Naive thymus-derived CD4-positive, alpha-beta T cell (primary cell): ENCODE results near the gene NR2C1. TPM values are rescaled to one million over a fixed set of nuclear protein-coding genes. Genes with fewer than 3 reads are reported as not detected.

Experiments used
- ATAC-seq: fragments of 150-1000 bp; cut with Tn5 transposase; 2 replicates; pipeline ENCODE4 v1.10.0; 2021; ENCODE audit warnings: mild to moderate bottlenecking, moderate library complexity
- CTCF ChIA-PET: fragments of 350-600 bp; sonication (Branson Sonifier 250); formaldehyde crosslinking; loops from one replicate; lab custom pipeline; 2021; ENCODE audit warnings: antibody characterized with exemption; lab: Charles Lee
- POLR2A ChIA-PET: fragments of 350-600 bp; sonication (Branson Sonifier 250); formaldehyde crosslinking; loops from one replicate; lab custom pipeline; 2021; ENCODE audit warnings: antibody characterized with exemption, inconsistent platforms; lab: Charles Lee
- DNase-seq, 9 donors: peaks; one replicate each; pipeline versions ENCODE4 v3.0.0 to v3.0.0-alpha.2; 2020 to 2022; ENCODE audit warnings: mixed read lengths in 1 of 9
- H3K27ac ChIP-seq: one replicate; pipeline ENCODE4 v1.7.0; 2013; ENCODE audit warnings: mild to moderate bottlenecking, low read depth, low read length, moderate library complexity
- H3K27me3 ChIP-seq, 2 donors: one replicate each; pipeline ENCODE4 v1.7.0; 2013; ENCODE audit warnings: low read length in 2 of 2, mild to moderate bottlenecking in 2 of 2, moderate library complexity in 2 of 2; ENCODE audit not compliant: control insufficient read depth in 2 of 2, insufficient read depth in 2 of 2
- H3K36me3 ChIP-seq, 3 experiments: 1 replicate in 2 of 3; 2 replicates in 1 of 3; pipeline ENCODE4 v1.7.0; 2013; ENCODE audit warnings: low read length in 3 of 3, mild to moderate bottlenecking in 3 of 3, moderate library complexity in 1 of 3; ENCODE audit not compliant: insufficient read depth in 3 of 3, control insufficient read depth in 2 of 3
- H3K4me1 ChIP-seq, 2 donors: one replicate each; pipeline ENCODE4 v1.7.0; 2013; ENCODE audit warnings: low read length in 2 of 2, mild to moderate bottlenecking in 2 of 2, moderate library complexity in 1 of 2; ENCODE audit not compliant: control insufficient read depth in 2 of 2, insufficient read depth in 2 of 2
- H3K4me3 ChIP-seq: 2 replicates; pipeline ENCODE4 v1.7.0; 2013; ENCODE audit warnings: mild to moderate bottlenecking, low read length
- H3K9me3 ChIP-seq, 3 experiments: 1 replicate in 2 of 3; 2 replicates in 1 of 3; pipeline ENCODE4 v1.7.0; 2013; ENCODE audit warnings: low read length in 3 of 3; ENCODE audit not compliant: control insufficient read depth in 2 of 3
- H3K27ac Mint-ChIP-seq, 9 donors: one replicate each; pipeline ENCODE4 v1.8.0; 2020 to 2022; ENCODE audit warnings: mixed read lengths in 9 of 9, mild to moderate bottlenecking in 8 of 9, moderate library complexity in 5 of 9, inconsistent platforms in 2 of 9
- H3K27me3 Mint-ChIP-seq, 5 donors: one replicate each; pipeline ENCODE4 v1.8.0; 2021 to 2022; ENCODE audit warnings: mixed read lengths in 5 of 5, mild to moderate bottlenecking in 1 of 5
- H3K36me3 Mint-ChIP-seq, 5 donors: one replicate each; pipeline ENCODE4 v1.8.0; 2020 to 2022; ENCODE audit warnings: mixed read lengths in 5 of 5, mild to moderate bottlenecking in 3 of 5, inconsistent platforms in 1 of 5
- H3K4me1 Mint-ChIP-seq, 7 donors: one replicate each; pipeline ENCODE4 v1.8.0; 2020 to 2022; ENCODE audit warnings: mixed read lengths in 7 of 7, mild to moderate bottlenecking in 3 of 7, inconsistent platforms in 1 of 7
- H3K4me3 Mint-ChIP-seq, 10 donors: one replicate each; pipeline ENCODE4 v1.8.0; 2020 to 2022; ENCODE audit warnings: mild to moderate bottlenecking in 10 of 10, mixed read lengths in 10 of 10, moderate library complexity in 6 of 10, inconsistent platforms in 2 of 10
- H3K9me3 Mint-ChIP-seq, 11 donors: one replicate each; pipeline ENCODE4 v1.8.0; 2020 to 2022; ENCODE audit warnings: mixed read lengths in 11 of 11, mild to moderate bottlenecking in 4 of 11, inconsistent platforms in 1 of 11, moderate library complexity in 1 of 11
- intact Hi-C, 2 donors: fragments of 100-400 bp; cut with micrococcal nuclease; formaldehyde crosslinking; loops; one replicate each; pipeline ENCODE4 v1.15.1; 2023
- polyA plus RNA-seq, 2 donors: library from polyadenylated mRNA; unstranded; fragments of 300-500 nt; fragmentation: Illumina TruSeq; gene quantifications; one replicate each; pipeline ENCODE4 v1.2.3, GENCODE V29; 2021
- total RNA-seq, 6 experiments: library from RNA in 5 of 6; stranded (reverse) in 5 of 6; gene quantifications; 1 replicate in 5 of 6; 2 replicates in 1 of 6; pipeline ENCODE4 v1.2.3 and lab custom pipeline; 2021 to 2026

NR2C1 gene
- total and polyA plus RNA-seq, 7 experiments from 2014 or later = 12.5 to 66.8 (median 40.1) TPM

DNA sequence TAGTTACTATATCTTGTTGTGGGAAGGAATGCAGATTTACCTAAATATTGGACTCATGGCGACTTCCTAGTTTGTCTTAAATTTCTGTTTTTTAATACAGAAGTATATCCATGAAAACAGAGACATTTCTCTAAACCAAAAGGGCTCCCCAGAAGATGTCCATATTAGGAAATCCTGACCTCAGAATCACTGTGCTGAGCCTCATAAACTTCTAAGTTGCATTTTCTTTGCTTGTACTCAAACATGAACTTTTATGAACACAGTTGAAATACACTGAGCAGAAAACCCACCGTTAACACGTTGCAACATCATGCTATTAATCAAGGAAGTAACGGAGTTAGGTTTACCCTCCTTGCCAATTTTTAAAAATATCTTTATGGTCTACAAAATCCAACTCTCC, 42.9 kb upstream of the NR2C1 start:
- ChIA-PET CTCF (interaction anchor here (0.6 to 3.8 kb wide), 4 partner anchors 101 to 1400 kb away, joined by 3 to 68 read pairs (median 5); partner anchors contain the start of genes FGD6 and VEZT), POLR2A (interaction anchor here (1.1 kb wide), 1 partner anchor 101 kb away, joined by 5 read pairs; the partner anchor contains the start of genes FGD6 and VEZT)
- ATAC-seq (no peak), DNase-seq (no peak)
- H3K27me3 Mint-ChIP-seq = no peaks in the 10 kb centered on the region
- H3K4me3 Mint-ChIP-seq = no peak overlapping the region
- Histone ChIP-seq H3K9me3 (no peaks in the 10 kb centered on the region), H3K27ac (no peak overlapping the region), H3K4me3 (no peak overlapping the region), H3K4me1 (no peaks in the 10 kb centered on the region), H3K27me3 (no peaks in the 10 kb centered on the region), H3K36me3 (no peaks in the 10 kb centered on the region)
- intact Hi-C loops = loop anchor here in 1 of 2 donors (5.0 kb wide), 2 partner anchors 356 to 701 kb away; partner anchors contain the start of gene METAP2
- H3K36me3 Mint-ChIP-seq = no peaks in the 10 kb centered on the region
- no peak overlapping the region for H3K27ac Mint-ChIP-seq
- H3K4me1 Mint-ChIP-seq = peaks cover 0 to 10% (median 0%) of the 10 kb centered on the region in 7 donors
- peaks cover 0 to 1% (median 0%) of the 10 kb centered on the region in 11 donors for H3K9me3 Mint-ChIP-seq

GRCh38 chr12:95115641-95116040, 42.2 kb upstream of the NR2C1 start:
- CTCF ChIA-PET = interaction anchor here (2.0 to 3.8 kb wide), 2 partner anchors 102 to 419 kb away, joined by 7 to 68 read pairs; partner anchors contain the start of genes FGD6 and VEZT

DNA sequence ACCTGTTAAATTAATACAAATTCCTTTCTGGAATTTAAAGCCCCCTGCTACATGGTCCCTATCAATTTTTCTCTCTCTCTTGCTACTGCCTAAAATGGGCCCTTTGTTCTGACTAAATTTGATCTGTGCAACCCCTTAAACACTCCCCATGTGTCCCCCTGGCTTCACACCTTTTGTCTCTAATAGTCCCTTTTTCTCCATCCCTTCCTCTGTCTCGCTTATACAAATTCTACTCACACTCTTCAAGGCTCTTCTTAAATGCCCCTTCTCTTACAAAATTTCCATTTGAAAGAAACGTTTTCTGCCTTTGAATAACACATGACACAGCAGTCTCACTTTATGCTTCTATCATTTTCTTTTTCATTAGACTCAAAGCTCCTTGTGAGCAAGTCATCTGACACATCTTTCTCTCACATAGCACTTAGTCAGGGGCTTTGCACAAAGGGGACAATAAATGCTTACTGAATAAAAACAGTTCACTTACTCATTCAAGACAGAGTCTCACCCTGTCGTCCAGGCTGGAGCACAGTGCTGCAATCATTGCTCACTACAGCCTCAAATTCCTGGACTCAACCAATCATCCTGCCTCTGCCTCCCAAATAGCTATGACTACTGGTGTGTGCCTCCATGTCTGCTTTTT, 41.5 kb upstream of the NR2C1 start:
- intact Hi-C loops = loop anchor here in 1 of 2 donors (5.0 kb wide), 2 partner anchors 357 to 702 kb away; partner anchors contain the start of gene METAP2
- Mint-ChIP-seq H3K4me3 (no peak overlapping the region), H3K27ac (peak overlapping the region in 1 of 9 donors; percentile 28), H3K4me1 (peaks cover 0 to 10% (median 0%) of the 10 kb centered on the region in 7 donors), H3K9me3 (peaks cover 0 to 1% (median 0%) of the 10 kb centered on the region in 11 donors), H3K27me3 (no peaks in the 10 kb centered on the region), H3K36me3 (no peaks in the 10 kb centered on the region)
- no peaks in the 10 kb centered on the region for H3K9me3 ChIP-seq
- ChIA-PET POLR2A (no interaction called here), CTCF (interaction anchor here (0.7 to 3.8 kb wide), 3 partner anchors 103 to 420 kb away, joined by 3 to 68 read pairs (median 7); partner anchors contain the start of genes FGD6 and VEZT)
- H3K27ac ChIP-seq = no peak overlapping the region
- H3K27me3 ChIP-seq = no peaks in the 10 kb centered on the region
- no peaks in the 10 kb centered on the region for H3K36me3 ChIP-seq
- no peak overlapping the region for H3K4me3 ChIP-seq
- DNase-seq (no peak), ATAC-seq (no peak)
- no peaks in the 10 kb centered on the region for H3K4me1 ChIP-seq

More at GRCh38 chr12:95115641-95116040, 42.2 kb upstream of the NR2C1 start:
- DNase-seq (no peak), ATAC-seq (no peak)
- intact Hi-C loops = loop anchor here in 1 of 2 donors (5.0 kb wide), 2 partner anchors 357 to 702 kb away; partner anchors contain the start of gene METAP2
- no peak overlapping the region for H3K4me3 Mint-ChIP-seq
- H3K36me3 Mint-ChIP-seq = no peaks in the 10 kb centered on the region
- Histone ChIP-seq H3K27ac (no peak overlapping the region), H3K4me3 (no peak overlapping the region), H3K9me3 (no peaks in the 10 kb centered on the region), H3K4me1 (no peaks in the 10 kb centered on the region), H3K27me3 (no peaks in the 10 kb centered on the region), H3K36me3 (no peaks in the 10 kb centered on the region)
- no peaks in the 10 kb centered on the region for H3K27me3 Mint-ChIP-seq
- H3K27ac Mint-ChIP-seq = no peak overlapping the region
- H3K4me1 Mint-ChIP-seq = peaks cover 0 to 10% (median 0%) of the 10 kb centered on the region in 7 donors
- POLR2A ChIA-PET = no interaction called here
- peaks cover 0 to 1% (median 0%) of the 10 kb centered on the region in 11 donors for H3K9me3 Mint-ChIP-seq

DNA sequence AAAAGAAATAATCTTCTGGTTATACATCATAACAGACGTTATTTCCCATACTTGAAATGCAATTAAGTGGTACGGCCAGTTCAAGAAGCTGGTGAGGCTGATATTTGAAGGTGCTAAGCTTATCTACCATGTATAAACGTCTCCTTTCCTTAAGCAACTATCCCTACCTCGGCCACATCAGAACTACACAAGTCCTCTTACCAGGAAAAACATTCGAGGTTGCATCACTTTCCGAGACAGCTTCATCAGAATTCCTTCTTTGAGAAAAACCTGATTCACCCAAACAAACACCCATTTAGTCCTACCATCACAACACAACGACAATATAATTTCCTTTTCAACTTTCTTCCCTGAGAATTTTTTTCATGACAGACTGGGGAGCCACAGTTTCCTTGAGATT, 33.9 kb upstream of the NR2C1 start:
- peaks cover 0 to 16% (median 0%) of the 10 kb centered on the region in 7 donors for H3K4me1 Mint-ChIP-seq

DNA sequence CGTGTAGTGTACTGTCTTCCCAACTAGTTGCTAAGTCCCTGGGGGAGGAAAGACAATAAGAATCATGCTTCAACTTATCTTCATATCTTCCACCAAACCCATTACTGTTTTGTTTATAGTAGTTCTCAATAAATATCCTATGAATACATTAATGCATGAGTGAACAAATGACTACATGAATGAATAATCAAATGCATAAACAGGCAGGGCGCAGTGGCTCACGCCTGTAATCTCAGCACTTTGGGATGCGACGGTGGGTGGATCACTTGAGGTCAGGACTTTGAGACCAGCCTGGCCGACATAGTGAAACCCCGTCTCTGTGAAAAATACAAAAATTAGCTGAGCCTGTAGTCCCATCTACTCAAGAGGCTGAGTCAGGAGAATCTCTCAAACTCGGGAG, 32.1 kb upstream of the NR2C1 start:
- Histone ChIP-seq H3K4me3 (no peak overlapping the region), H3K27me3 (no peaks in the 10 kb centered on the region), H3K4me1 (no peaks in the 10 kb centered on the region), H3K27ac (no peak overlapping the region), H3K36me3 (no peaks in the 10 kb centered on the region), H3K9me3 (no peaks in the 10 kb centered on the region)
- ChIA-PET CTCF (no interaction called here), POLR2A (no interaction called here)
- Mint-ChIP-seq H3K4me3 (no peak overlapping the region), H3K9me3 (no peaks in the 10 kb centered on the region), H3K27ac (no peak overlapping the region), H3K4me1 (peaks cover 0 to 13% (median 0%) of the 10 kb centered on the region in 7 donors), H3K27me3 (no peaks in the 10 kb centered on the region), H3K36me3 (peaks cover 0 to 12% (median 0%) of the 10 kb centered on the region in 5 donors)
- ATAC-seq (no peak), DNase-seq (no peak)
- intact Hi-C loops = no loop called here

More for the DNA sequence above, 33.9 kb upstream of the NR2C1 start:
- Mint-ChIP-seq H3K27ac (no peak overlapping the region), H3K4me3 (no peak overlapping the region), H3K27me3 (no peaks in the 10 kb centered on the region), H3K36me3 (peaks cover 0 to 9% (median 0%) of the 10 kb centered on the region in 5 donors), H3K9me3 (peaks cover 0 to 1% (median 0%) of the 10 kb centered on the region in 11 donors)
- intact Hi-C loops = no loop called here
- H3K27ac ChIP-seq = no peak overlapping the region
- DNase-seq (no peak), ATAC-seq (no peak)
- no peak overlapping the region for H3K4me3 ChIP-seq
- no peaks in the 10 kb centered on the region for H3K36me3 ChIP-seq
- no peaks in the 10 kb centered on the region for H3K27me3 ChIP-seq
- ChIA-PET POLR2A (no interaction called here), CTCF (interaction anchor here (0.9 kb wide), 1 partner anchor 493 kb away, joined by 3 read pairs; no protein-coding TSS in a partner anchor)
- H3K4me1 ChIP-seq = no peaks in the 10 kb centered on the region
- no peaks in the 10 kb centered on the region for H3K9me3 ChIP-seq

- intact Hi-C loops = no loop called here
- H3K4me1 ChIP-seq = no peaks in the 10 kb centered on the region
- H3K9me3 ChIP-seq = no peaks in the 10 kb centered on the region
- Mint-ChIP-seq H3K36me3 (peaks cover 0 to 12% (median 0%) of the 10 kb centered on the region in 5 donors), H3K27ac (no peak overlapping the region), H3K9me3 (no peaks in the 10 kb centered on the region), H3K4me3 (no peak overlapping the region), H3K4me1 (peaks cover 0 to 13% (median 0%) of the 10 kb centered on the region in 7 donors), H3K27me3 (no peaks in the 10 kb centered on the region)
- POLR2A ChIA-PET = no interaction called here
- no peak for DNase-seq
- CTCF ChIA-PET = no interaction called here
- ATAC-seq = no peak
- H3K27me3 ChIP-seq = no peaks in the 10 kb centered on the region
- no peak overlapping the region for H3K27ac ChIP-seq
- H3K36me3 ChIP-seq = no peaks in the 10 kb centered on the region
- H3K4me3 ChIP-seq = no peak overlapping the region
Observed at GRCh38 chr12:95104919-95105452, 31.6 kb upstream of the NR2C1 start.
